Endometrial microvascular endothelial cells (primary cell): Measurements from ENCODE around the gene GPATCH11. TPM values are rescaled to one million over a fixed set of nuclear protein-coding genes. Genes with fewer than 3 reads are reported as not detected.

Experiments
- in situ Hi-C: cut with HindIII; loops from 2 replicates; pipeline ENCODE4 v1.10.0; 2017; ENCODE audit warnings: low sequenced_read_pairs, low pct_unique_long_range_greater_than_20kb; ENCODE audit errors: inconsistent ontology term
- total RNA-seq: library from RNA; depleted of rRNA; stranded (reverse); fragments of >200 nt; gene quantifications from one replicate; pipeline ENCODE4 v1.2.3, GENCODE V29; 2015; ENCODE audit errors: inconsistent ontology term

Gene GPATCH11
- 8.5 TPM for total RNA-seq

DNA sequence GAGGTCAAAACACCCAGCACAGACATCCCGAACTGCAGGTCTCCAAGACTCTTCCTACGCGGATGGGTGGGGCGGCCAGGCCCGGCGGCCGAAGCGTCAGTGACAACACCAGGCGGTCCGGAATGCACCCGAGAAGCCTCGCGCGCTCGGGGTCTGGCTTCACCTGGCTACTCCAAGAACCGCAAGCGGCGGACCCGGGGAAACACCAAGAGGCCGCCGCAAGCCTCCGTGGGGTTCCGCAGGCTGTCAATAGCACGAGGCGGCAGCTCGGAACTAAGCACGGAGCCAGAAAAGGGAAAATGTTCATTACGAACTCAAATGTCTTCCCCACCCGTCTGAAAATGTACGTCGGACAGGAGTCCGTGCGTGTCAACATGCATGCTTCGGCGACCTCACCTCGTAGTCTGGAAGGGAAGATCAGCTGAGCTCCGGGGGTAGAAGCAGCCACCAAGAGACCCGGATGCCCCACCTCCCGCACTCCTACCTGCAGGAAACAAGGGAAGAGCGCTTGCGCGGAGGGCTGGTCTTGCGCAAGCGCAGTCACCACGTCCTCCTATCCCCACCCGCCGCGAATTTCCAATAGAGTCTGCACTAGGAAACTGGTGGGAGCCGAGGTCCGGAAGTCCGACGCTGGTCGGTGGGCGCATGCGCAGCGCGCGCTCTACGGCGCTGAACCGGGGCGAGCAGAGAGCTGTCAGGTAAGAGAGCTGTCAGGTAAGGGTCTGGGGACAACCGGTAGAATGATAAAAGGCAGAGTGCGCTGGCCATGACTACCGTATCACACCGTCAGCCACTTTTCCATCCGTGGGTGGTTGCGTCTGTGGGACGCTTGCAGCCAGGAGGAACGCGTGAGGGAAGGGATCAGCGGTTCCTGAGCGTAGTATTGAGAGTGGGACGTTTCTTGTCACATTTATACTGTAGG is at the start of gene GPATCH11, which contains the start of gene HEATR5B:
TSS of gene GPATCH11 (plus strand) at position 646 of the 922 bp plus-strand sequence. CDS start 3,864 bp downstream, outside the sequence.
TSS of gene HEATR5B (minus strand) at position 500 of the 922 bp plus-strand sequence. CDS start 958 bp downstream, outside the sequence.
- in situ Hi-C loops, result no loop called here

DNA sequence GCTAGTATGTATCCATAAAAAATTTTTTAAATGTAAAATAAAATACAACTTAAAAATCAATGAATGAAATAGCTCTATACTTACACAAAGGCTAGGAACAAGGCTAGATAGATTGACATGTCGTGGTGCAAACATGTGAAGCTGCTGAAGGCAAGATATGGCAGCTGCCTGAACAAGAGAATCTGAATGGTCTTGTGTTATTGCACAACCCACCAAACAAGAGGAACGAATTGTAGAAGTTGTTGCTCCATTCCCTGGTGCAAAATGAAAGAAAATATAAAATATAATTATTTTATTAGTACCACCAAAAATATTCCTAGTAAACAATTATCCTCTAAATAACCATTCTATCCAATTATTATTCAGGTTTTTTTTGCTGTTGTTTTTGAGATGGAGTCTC is 46.5 kb upstream of the GPATCH11 start:
- in situ Hi-C loops, result no loop called here

DNA sequence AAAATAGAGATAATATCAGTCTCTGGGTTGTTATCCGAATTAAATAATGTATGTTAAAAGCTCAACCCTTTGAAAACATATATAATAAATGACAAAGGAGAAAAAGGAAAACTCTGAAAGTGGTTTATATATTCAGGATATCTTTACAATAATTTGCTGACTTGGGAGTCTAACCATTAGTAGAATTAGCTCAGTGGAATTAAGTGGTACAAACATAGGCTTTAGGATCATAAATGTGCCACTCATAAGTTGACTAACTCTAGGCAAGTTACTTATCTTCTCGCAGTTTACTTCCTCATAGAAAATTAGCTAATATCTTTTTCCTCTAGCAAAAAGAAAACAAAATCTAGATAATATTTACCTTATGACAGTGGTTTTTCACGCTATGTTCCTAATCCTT is 44.7 kb upstream of the GPATCH11 start:
- in situ Hi-C loops, result no loop called here

DNA sequence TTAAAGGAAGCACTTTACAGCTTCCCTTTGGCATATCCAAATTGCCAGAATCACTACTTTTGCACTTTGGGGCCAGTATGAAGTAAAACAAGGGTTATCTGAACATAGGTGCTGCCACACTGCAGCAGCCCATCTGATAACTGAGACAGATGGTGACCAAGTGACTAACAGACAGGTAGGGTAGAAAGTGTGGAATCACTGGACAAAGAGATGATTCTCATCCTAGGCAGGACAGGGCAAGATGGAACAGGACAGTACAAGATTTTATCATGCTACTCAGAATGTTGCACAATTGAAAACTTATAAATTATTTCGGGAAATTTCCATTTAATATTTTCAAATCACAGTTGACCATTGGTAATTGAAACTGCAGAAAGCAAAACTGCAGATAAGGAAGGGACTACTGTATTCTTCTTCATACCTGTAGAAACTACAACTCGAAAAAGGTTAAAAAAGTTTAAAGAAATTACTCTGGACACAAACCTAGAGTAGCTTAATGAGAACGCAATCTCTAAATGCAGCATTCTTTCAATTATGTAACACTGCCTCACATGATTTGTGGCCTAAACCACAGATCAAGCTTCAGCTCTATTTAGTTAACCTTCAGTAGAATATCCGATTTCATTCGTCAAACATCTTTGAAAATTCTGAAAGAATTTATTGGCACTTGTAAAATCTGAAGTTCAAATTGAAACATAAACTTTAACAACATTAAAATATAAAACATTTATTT is 31.6 kb upstream of the GPATCH11 start:
- in situ Hi-C loops, result no loop called here

DNA sequence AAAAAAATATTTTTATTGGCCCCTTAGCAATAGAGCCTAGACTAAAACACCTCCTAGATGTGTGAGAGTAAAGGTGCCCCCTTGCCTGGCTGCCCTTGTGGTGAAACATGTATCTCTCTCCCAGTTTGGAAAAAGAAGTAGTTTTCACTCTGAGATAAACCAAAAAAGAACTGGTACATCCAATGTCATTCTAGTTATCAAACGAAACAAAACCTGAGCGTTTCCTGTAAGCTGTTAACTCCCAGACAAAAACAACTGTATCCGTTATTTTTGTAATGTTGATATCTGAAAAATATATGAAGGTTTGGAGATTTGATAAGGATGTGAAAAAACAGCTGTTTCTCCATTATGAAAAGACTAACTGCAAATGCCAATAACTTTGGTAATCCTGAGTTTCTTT is 24.5 kb upstream of the GPATCH11 start:
- in situ Hi-C loops, result no loop called here

DNA sequence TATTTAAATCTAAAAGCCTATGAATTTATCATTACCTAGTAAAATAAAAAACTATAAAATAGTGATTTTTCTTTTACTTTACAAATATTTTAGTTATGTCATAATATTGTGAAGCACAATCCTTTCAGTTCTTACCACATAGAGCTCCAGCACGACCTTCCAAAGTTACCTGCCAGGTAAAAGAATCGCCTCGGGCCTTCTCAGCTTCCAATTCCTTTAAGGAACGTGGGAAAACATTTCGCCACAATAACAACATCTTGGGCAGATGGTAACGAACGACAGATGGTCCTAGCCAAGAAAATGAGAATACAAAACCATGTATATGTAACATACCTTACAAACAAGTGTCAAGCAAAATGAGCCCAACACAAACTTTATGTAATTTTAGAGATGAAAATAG is 23.9 kb upstream of the GPATCH11 start:
- in situ Hi-C loops, result no loop called here

DNA sequence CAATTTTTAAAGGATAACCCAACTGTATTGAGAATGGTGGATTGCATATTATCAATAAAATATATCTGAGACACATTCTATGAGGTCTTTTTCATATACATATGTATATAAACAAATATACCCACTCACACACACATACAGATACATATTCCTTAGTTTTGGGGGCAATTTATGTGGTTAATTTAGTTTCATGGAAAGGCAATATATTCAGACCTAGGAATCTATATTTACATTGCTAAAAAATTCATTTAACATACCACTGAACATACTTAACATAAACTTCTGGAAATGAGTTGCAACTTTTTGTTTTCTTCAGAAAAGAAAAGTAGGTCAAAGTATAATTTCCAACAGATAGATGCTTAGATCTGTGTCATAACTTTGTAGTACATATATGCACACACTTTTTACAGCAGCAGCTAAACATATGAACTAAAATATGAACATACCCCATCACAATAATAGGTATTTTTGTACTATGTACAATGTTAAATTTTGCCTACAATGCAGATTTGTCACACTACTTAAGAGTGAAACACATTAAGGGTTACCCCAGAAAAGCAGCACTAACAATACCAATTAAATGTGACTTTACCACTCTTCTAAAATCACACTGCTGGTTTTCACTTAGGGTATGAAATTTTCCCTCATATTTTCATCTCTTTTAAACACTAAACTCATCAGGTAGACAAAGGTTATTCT is 23.2 kb upstream of the GPATCH11 start:
- in situ Hi-C loops, result no loop called here

DNA sequence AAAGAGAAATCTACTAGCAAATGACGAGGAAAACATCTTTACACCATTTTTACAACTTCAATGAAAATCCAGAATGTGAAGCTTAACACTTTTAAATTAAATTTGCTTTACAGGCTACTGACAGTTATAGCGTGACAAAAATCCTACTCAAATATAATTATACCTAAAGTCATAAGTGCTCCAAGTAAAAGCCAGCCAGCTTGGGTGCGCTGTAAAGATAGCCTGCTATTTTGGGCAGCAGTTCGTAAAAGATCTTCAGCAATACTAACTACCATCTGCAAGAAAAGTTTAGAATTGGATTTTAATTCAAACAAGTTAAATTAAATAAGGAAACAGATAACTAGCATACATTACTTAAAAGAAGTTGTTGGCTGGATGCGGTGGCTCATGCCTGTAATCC is 22.5 kb upstream of the GPATCH11 start:
- in situ Hi-C loops, result no loop called here

DNA sequence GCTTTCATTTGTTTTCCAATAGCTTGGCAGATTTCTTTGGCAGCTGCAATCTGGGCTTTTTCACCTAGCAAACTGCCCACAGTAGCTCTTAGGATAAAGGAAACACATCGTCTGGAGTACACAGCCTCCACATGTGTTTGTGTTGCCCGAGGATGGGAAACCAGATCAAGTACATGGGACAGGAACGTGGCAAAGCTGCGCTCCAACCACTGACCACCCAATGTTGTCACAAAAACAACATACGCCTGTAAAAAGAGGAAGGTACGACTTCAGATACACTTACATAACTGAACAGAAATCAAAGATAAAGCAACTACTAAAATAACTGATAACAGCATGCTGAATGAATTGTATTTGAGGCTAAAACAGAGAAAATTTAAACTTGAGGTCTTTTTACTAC is 15.6 kb upstream of the GPATCH11 start:
- in situ Hi-C loops, result no loop called here

DNA sequence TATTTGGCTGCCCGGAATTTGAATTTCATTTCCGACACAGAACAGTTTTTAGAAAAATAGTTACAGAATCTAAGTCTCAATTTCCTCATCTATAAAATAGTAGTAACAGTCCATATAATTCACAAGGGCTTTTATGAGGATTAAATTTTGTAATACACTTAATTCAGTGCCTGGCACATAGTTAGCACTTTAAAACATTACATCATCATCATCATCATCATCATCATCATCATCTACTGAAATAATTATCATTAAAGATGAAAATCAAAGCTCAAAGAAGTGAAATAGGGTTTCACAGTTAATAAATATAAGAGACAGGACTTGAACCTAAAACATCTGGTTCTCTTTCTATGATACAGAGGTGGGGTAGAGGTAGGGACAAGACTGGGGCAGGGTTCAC is 13.4 kb upstream of the GPATCH11 start:
- in situ Hi-C loops, result no loop called here

DNA sequence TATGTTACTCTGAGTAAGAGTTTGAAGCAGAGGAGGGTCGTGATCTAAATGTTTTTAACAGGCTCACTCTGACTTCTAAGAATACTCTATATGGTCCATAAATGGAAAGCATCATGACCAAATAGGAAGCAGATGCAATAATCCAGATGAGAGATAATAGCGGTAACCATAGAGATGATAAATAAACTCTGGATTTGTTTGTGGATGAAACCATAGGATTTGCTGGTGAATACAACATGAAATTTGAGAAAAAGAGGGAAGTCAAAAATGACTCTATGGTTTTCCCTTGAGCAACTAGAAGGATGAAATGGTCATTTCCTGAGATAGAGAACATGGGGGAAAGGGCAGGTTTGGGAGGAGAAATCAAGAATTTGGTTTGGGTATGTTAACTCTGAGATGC is 4.1 kb upstream of the GPATCH11 start:
- in situ Hi-C loops, result no loop called here

DNA sequence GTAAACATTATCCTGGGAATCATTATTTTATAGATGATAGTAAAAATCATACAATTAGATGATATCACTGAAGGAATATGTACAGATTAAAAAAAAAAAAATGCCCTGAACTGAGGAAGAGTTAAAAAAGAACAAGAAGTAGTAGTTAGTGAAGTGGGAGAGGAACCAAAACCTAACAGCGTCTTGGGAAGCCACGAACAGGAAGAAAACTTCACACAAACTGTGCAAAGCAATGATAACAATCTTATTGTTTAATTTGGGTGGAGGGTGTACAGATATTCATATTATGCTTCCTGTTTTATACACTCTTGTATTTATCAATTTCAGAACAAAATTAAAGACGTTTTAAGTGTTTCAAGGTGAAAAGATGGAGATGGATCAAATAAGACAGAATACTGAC is 3.6 kb upstream of the GPATCH11 start:
- in situ Hi-C loops, result no loop called here

DNA sequence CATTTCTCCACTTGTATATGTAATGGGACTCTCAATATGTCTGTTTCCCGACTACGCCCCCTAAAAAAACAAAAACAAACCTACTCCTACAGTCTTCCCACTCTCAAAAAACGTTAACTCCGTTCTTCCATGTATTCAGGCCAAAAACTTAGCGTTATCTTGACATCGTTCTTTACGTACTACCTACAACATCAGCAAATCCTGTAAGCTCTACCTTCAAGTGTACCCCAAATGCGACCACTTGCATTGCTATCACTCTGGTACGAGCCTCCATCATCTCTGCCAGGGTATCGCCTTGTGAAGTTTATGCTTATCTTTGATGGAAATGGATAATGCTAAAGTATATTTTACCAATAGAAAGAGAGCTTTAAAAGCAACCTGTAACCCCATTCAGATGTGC is 479 bp downstream of the GPATCH11 start:
- in situ Hi-C loops, result no loop called here

DNA sequence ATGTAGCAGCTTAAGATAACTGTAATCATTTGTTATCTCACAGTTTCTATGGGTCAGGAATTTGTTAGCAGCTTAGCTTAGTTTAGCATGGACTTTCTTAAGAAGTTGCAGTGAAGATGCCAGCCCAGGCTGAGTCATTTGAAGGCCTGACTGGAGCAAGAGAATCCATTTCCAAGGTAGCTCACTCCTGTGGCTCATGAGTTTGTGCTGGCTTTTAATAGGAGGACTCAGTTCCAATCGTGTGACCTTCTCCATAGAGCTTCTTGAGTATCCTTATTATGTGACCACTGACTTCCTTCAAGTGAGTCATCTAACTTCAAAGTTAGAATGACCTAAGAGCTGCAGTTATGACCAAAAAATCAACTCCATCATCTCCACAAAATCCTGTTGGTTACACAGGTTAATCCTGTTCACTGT is 1.4 kb downstream of the GPATCH11 start:
- in situ Hi-C loops, result no loop called here

DNA sequence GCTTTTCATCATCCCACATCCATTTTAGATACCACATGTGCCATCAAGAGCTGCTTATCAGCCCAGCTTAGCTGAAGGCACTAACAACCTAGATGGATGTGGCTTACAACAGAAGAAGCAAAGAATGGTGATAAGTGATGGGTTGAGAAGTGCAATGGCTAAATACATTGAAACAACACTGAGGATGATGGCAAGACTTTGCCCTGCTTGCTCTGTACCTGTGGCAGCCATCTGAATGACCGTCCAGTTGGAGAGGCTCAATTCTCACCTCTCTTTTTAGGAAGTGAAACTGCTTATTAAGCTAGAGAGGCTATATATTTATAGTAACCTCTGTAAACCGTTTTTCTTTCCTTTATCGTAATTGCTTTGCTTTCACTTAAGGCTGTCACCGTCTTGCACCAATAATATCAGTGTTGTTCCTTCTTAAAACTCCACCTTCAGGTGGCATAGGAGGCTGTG is 5.7 kb downstream of the GPATCH11 start:
- in situ Hi-C loops, result no loop called here

DNA sequence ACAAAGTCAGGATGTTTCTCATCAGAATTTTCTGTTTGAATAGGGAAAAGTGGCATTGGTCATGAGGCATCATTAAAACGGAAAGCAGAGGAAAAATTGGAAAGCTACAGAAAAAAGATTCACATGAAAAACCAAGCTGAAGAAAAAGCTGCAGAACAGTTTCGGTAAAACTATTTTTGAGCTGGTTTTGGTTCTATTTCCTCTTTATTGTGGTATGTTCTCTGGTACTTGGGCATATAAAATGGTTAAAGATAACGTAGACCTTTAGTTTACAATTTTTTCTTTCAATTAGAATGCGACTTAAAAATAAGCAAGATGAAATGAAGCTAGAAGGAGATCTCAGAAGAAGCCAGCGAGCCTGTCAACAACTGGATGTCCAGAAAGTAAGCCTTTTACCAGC is 7.6 kb downstream of the GPATCH11 start:
- in situ Hi-C loops, result no loop called here

DNA sequence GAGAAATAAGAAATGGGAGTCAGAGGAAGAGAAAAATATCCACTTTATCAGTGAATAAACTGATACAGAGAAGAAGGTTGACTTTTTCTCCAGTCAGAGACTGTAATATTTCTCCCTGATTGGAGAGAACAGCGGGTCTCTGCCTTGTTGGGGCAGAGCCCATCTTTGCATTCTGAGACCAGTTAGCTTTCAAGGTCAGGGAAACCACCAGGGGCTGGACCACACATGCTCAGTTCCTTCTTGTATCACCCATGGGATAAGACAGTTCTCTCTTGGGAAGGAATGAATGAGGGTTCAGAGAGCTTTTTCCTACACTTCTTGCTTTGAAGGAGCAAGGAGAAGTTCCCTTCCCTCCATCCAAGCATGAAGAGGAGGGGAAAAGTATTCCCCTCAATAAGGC is 12.2 kb downstream of the GPATCH11 start:
- in situ Hi-C loops, result no loop called here

DNA sequence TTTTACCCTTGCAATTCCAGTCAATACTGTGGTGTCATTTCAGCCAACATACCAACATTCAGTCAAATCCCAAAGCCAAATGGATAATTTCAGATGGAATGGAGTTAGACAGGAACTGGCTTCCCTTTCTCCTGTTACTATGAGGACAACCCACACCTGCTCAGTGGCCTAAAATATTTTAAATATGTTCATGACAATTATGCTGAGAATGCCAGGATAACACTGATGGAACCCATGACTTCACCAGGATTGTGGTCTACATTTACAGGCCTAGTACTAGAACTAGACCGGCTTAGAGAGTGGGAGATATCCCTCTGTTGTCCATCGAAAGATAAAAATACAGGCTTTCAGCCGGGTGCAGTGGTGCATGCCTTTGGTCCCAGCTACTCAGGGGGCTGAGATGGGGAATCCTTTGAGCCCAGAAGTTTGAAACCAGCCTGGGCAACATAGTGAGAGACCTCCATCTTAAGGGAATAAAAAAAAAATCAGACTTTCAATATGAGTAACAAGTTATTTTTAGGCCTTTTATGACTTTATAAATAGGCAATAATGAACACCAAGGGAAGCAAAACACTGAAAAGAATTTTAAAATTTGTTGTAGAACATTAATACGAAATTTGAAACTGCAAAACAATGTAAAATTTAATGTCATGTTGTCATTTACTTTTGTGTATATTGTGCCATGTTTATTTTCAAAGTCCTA is 14.2 kb downstream of the GPATCH11 start:
- in situ Hi-C loops, result no loop called here

DNA sequence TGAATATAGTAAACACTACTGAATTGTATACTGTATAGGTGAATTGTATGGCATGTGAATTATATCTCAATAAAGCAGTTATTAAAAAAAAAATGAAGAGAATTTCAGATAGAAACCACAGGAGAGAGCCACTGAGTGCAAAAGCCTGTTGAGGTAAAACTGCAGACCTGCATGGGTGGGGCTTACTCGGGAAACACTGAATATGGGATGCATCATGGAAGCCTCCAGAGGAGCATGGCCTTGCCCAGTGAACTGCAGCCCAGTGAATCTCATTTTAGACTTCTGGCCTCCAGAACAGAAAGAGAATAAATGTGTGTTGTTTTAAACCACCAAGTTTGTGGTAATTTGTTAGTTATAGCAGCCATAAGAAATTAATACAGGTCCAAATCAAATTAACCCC is 15.7 kb downstream of the GPATCH11 start:
- in situ Hi-C loops, result no loop called here
